Measurements from ENCODE around the gene CDH4.

GRCh38 chr20:61931476-61932198 is 679.6 kb downstream of the CDH4 start:
- TF ChIP-seq CTCF (IDR thresholded peaks at IDR 0.05) (no peak), EZH2 (IDR thresholded peaks at IDR 0.05; ENCODE audit: borderline replicate concordance, insufficient read depth, low read depth, low read length, poor library complexity, severe bottlenecking) (no peak)

All from B cell (primary cell).